Activated CD8-positive, alpha-beta T cell treated with anti-CD3 and anti-CD28 coated beads for 36 hours (primary cell): ENCODE results near the gene GTF2A1. TPM values are rescaled to one million over a fixed set of nuclear protein-coding genes. Genes with fewer than 3 reads are reported as not detected.

Experiments used
- ATAC-seq: fragments of 200-7000 bp; cut with Tn5 transposase; one replicate; pipeline ENCODE4 v1.10.0; 2021; ENCODE audit warnings: mild to moderate bottlenecking, moderate library complexity
- CTCF ChIA-PET: fragments of 350-600 bp; sonication (Branson Sonifier 250); formaldehyde crosslinking; loops from one replicate; lab custom pipeline; 2021; ENCODE audit warnings: antibody characterized with exemption; lab: Charles Lee
- POLR2A ChIA-PET: fragments of 350-600 bp; sonication (Branson Sonifier 250); formaldehyde crosslinking; loops from one replicate; lab custom pipeline; 2021; ENCODE audit warnings: antibody characterized with exemption; lab: Charles Lee
- DNase-seq: peaks from one replicate; pipeline ENCODE4 v3.0.0-alpha.2; 2020
- H3K27ac Mint-ChIP-seq: one replicate; pipeline ENCODE4 v1.8.0; 2021; ENCODE audit warnings: mild to moderate bottlenecking, mixed read lengths
- H3K27me3 Mint-ChIP-seq: one replicate; pipeline ENCODE4 v1.8.0; 2021; ENCODE audit warnings: mixed read lengths
- H3K36me3 Mint-ChIP-seq: one replicate; pipeline ENCODE4 v1.8.0; 2021; ENCODE audit warnings: low read depth, mixed read lengths
- H3K4me1 Mint-ChIP-seq: one replicate; pipeline ENCODE4 v1.8.0; 2021; ENCODE audit warnings: low read depth, mixed read lengths
- H3K4me3 Mint-ChIP-seq: one replicate; pipeline ENCODE4 v1.8.0; 2021; ENCODE audit warnings: mild to moderate bottlenecking, moderate library complexity, mixed read lengths
- H3K9me3 Mint-ChIP-seq: one replicate; pipeline ENCODE4 v1.8.0; 2021; ENCODE audit warnings: mixed read lengths
- CTCF ChIP-seq: fragments of 200-600 bp; IDR thresholded peaks from one replicate; pipeline ENCODE4 v1.8.0; 2022; ENCODE audit warnings: antibody characterized with exemption, mild to moderate bottlenecking
- intact Hi-C: fragments of 100-400 bp; cut with micrococcal nuclease; formaldehyde crosslinking; loops from one replicate; pipeline ENCODE4 v1.10.0; 2022
- total RNA-seq, 2 experiments: library from RNA; stranded (reverse); gene quantifications; one replicate each; pipeline ENCODE4 v1.2.3, GENCODE V29; 2021

Gene GTF2A1
- total RNA-seq, 2 experiments from 2014 or later, result 34.3 to 35.9 TPM

- H3K27me3 Mint-ChIP-seq, result no peaks in the 10 kb centered on the region
- H3K27ac Mint-ChIP-seq, result no peak overlapping the region
- TF ChIP-seq CTCF, result no peak
- no peaks in the 10 kb centered on the region for H3K9me3 Mint-ChIP-seq
- DNase-seq (no peak), ATAC-seq (no peak)
- CTCF ChIA-PET, result no interaction called here
- H3K36me3 Mint-ChIP-seq, result no peaks in the 10 kb centered on the region
- H3K4me3 Mint-ChIP-seq, result no peak overlapping the region
- intact Hi-C loops, result no loop called here
- POLR2A ChIA-PET, result no interaction called here
- no peaks in the 10 kb centered on the region for H3K4me1 Mint-ChIP-seq
Measured at GRCh38 chr14:81133400-81133799, 87.4 kb downstream of the GTF2A1 start.

GRCh38 chr14:81132468-81132867 lies 88.3 kb downstream of the GTF2A1 start:
- TF ChIP-seq CTCF, result no peak
- Mint-ChIP-seq H3K27me3 (no peaks in the 10 kb centered on the region), H3K4me1 (no peaks in the 10 kb centered on the region), H3K36me3 (no peaks in the 10 kb centered on the region), H3K27ac (no peak overlapping the region), H3K9me3 (no peaks in the 10 kb centered on the region), H3K4me3 (no peak overlapping the region)
- intact Hi-C loops, result no loop called here
- ChIA-PET POLR2A (no interaction called here), CTCF (interaction anchor here (1.3 kb wide), 1 partner anchor 17 kb away, joined by 3 read pairs; no protein-coding TSS in a partner anchor)
- ATAC-seq, result no peak
- DNase-seq, result no peak

- CTCF ChIA-PET, result no interaction called here
- ATAC-seq, result no peak
- no peaks in the 10 kb centered on the region for H3K4me1 Mint-ChIP-seq
Measured at GRCh38 chr14:81129242-81129641, 91.5 kb downstream of the GTF2A1 start.

GRCh38 chr14:81127785-81128184 lies 93.0 kb downstream of the GTF2A1 start:
- Mint-ChIP-seq H3K27me3 (no peaks in the 10 kb centered on the region), H3K27ac (no peak overlapping the region), H3K4me3 (no peak overlapping the region), H3K9me3 (no peaks in the 10 kb centered on the region), H3K4me1 (no peaks in the 10 kb centered on the region), H3K36me3 (no peaks in the 10 kb centered on the region)
- intact Hi-C loops, result no loop called here
- DNase-seq (no peak), ATAC-seq (no peak)
- ChIA-PET CTCF (interaction anchor here (1.0 kb wide), 1 partner anchor 18 kb away, joined by 3 read pairs; no protein-coding TSS in a partner anchor), POLR2A (no interaction called here)
- TF ChIP-seq CTCF, result no peak

More at GRCh38 chr14:81129242-81129641, 91.5 kb downstream of the GTF2A1 start:
- H3K36me3 Mint-ChIP-seq, result no peaks in the 10 kb centered on the region
- intact Hi-C loops, result no loop called here
- no peaks in the 10 kb centered on the region for H3K9me3 Mint-ChIP-seq
- no peak for TF ChIP-seq CTCF
- no peaks in the 10 kb centered on the region for H3K27me3 Mint-ChIP-seq
- no peak for DNase-seq
- POLR2A ChIA-PET, result no interaction called here
- H3K4me3 Mint-ChIP-seq, result no peak overlapping the region
- H3K27ac Mint-ChIP-seq, result no peak overlapping the region

GRCh38 chr14:81125536-81125935 lies 95.2 kb downstream of the GTF2A1 start:
- intact Hi-C loops, result no loop called here
- Mint-ChIP-seq H3K27me3 (no peaks in the 10 kb centered on the region), H3K27ac (no peak overlapping the region), H3K36me3 (no peaks in the 10 kb centered on the region), H3K4me1 (peaks cover 5% of the 10 kb centered on the region), H3K9me3 (no peaks in the 10 kb centered on the region), H3K4me3 (no peak overlapping the region)
- DNase-seq (no peak), ATAC-seq (no peak)
- ChIA-PET POLR2A (interaction anchor here (0.6 kb wide), 1 partner anchor 167 kb away, joined by 4 read pairs; no protein-coding TSS in a partner anchor), CTCF (interaction anchor here (1.2 kb wide), 1 partner anchor 14 kb away, joined by 3 read pairs; no protein-coding TSS in a partner anchor)
- no peak for TF ChIP-seq CTCF

Other genes starting within 250 kb of the GTF2A1 start
- under 1 TPM in 1 of 2 experiments, not detected in 1; 0.58 TPM for gene STON2, start 179.4 kb upstream of the GTF2A1 start, total RNA-seq